SK-N-SH (cell line): Measurements from ENCODE around the gene CBFB. TPM values are rescaled to one million over a fixed set of nuclear protein-coding genes. Genes with fewer than 3 reads are reported as not detected.

Experiments
- CTCF ChIA-PET: fragments of 300-600, 350-600 bp; formaldehyde crosslinking; extraction: SDS; loops from one replicate; lab custom pipeline; 2021; lab: Yijun Ruan, JAX
- POLR2A ChIA-PET: fragments of 350-600 bp; sonication (Branson Sonifier 250); formaldehyde crosslinking; extraction: SDS; loops from one replicate; lab custom pipeline; 2020; ENCODE audit warnings: antibody characterized with exemption, inconsistent platforms; lab: Yijun Ruan, JAX
- DNase-seq: peaks from one replicate; pipeline ENCODE4 v3.0.0; 2012
- H2AFZ ChIP-seq: fragments of 200-600 bp; sonication (generic); 2 replicates; pipeline ENCODE4 v1.8.1; 2016; ENCODE audit warnings: antibody characterized with exemption, mild to moderate bottlenecking, low read depth
- H3F3A ChIP-seq: fragments of 200-600 bp; sonication (generic); replicated peaks from 2 replicates; pipeline ENCODE3; 2016; ENCODE audit warnings: antibody characterized with exemption, mild to moderate bottlenecking; ENCODE audit not compliant: insufficient read depth
- H3K27ac ChIP-seq, 2 experiments: fragments of 200-500 bp in 1 of 2; fragments of 200-600 bp in 1 of 2; sonication (Bioruptor generic) in 1 of 2; sonication (generic), shearing (Covaris generic) in 1 of 2; 2 replicates each; pipeline versions ENCODE4 v1.5.1 to v1.6.1; 2014 to 2016; ENCODE audit warnings: low read depth in 2 of 2, inconsistent platforms in 1 of 2, low read length in 1 of 2, mild to moderate bottlenecking in 1 of 2, mixed read lengths in 1 of 2
- H3K27me3 ChIP-seq: fragments of 200-600 bp; sonication (generic), shearing (Covaris generic); 2 replicates; pipeline ENCODE4 v1.6.1; 2016; ENCODE audit warnings: mixed run types; ENCODE audit not compliant: insufficient read depth
- H3K36me3 ChIP-seq, 2 experiments: fragments of 200-500 bp in 1 of 2; fragments of 200-600 bp in 1 of 2; sonication (Bioruptor generic) in 1 of 2; sonication (generic) in 1 of 2; replicated peaks in 1 of 2; 2 replicates each; pipeline versions ENCODE3 to v1.5.1; 2014 to 2016; ENCODE audit warnings: low read length in 1 of 2, mild to moderate bottlenecking in 1 of 2; ENCODE audit not compliant: insufficient read depth in 2 of 2, control insufficient read depth in 1 of 2
- H3K4me1 ChIP-seq, 2 experiments: fragments of 200-500 bp in 1 of 2; fragments of 200-600 bp in 1 of 2; sonication (Bioruptor generic) in 1 of 2; sonication (generic), shearing (Covaris generic) in 1 of 2; 2 replicates each; pipeline versions ENCODE4 v1.5.1 to v1.6.1; 2014 to 2016; ENCODE audit warnings: low read depth in 1 of 2, low read length in 1 of 2, mixed run types in 1 of 2; ENCODE audit not compliant: insufficient read depth in 2 of 2, control insufficient read depth in 1 of 2
- H3K4me2 ChIP-seq: fragments of 200-600 bp; sonication (generic), shearing (Covaris generic); 2 replicates; pipeline ENCODE4 v1.6.1; 2017; ENCODE audit warnings: mixed run types
- H3K4me3 ChIP-seq, 2 experiments: fragments of 200-500 bp in 1 of 2; fragments of 200-600 bp in 1 of 2; sonication (Bioruptor generic) in 1 of 2; sonication (generic), shearing (Covaris generic) in 1 of 2; 2 replicates each; pipeline versions ENCODE4 v1.5.1 to v1.8.1; 2014 to 2016; ENCODE audit warnings: low read depth in 2 of 2, inconsistent platforms in 1 of 2, low read length in 1 of 2, mild to moderate bottlenecking in 1 of 2, mixed read lengths in 1 of 2, moderate library complexity in 1 of 2
- H3K79me2 ChIP-seq: fragments of 200-600 bp; sonication (generic); 2 replicates; pipeline ENCODE4 v1.8.1; 2017; ENCODE audit warnings: mild to moderate bottlenecking; ENCODE audit not compliant: insufficient read depth
- H3K9ac ChIP-seq: fragments of 200-600 bp; sonication (generic); 2 replicates; pipeline ENCODE4 v1.6.1; 2017; ENCODE audit warnings: mixed run types
- H3K9me2 ChIP-seq: fragments of 200-600 bp; sonication (generic); 2 replicates; pipeline ENCODE4 v1.6.1; 2017; ENCODE audit warnings: mixed run types
- H3K9me3 ChIP-seq: fragments of 200-600 bp; sonication (generic); 2 replicates; pipeline ENCODE4 v1.6.1; 2017; ENCODE audit warnings: mixed run types, mild to moderate bottlenecking, moderate library complexity
- H4K20me1 ChIP-seq: fragments of 200-600 bp; sonication (generic); 2 replicates; pipeline ENCODE4 v1.6.1; 2017; ENCODE audit warnings: mild to moderate bottlenecking, mixed run types; ENCODE audit not compliant: insufficient read depth
- ELF1 ChIP-seq: IDR thresholded peaks from 2 replicates; pipeline ENCODE4 v1.4.0; 2012
- EP300 ChIP-seq, 2 experiments: IDR thresholded peaks; 2 replicates each; pipeline versions ENCODE4 v1.4.0 to v1.6.1; 2012; ENCODE audit warnings: borderline replicate concordance in 1 of 2, low read depth in 1 of 2, low read length in 1 of 2
- FOSL2 ChIP-seq: IDR thresholded peaks from 2 replicates; pipeline ENCODE4 v1.4.0; 2012; ENCODE audit warnings: low read depth, mild to moderate bottlenecking, moderate library complexity, borderline replicate concordance
- FOXM1 ChIP-seq: IDR thresholded peaks from 2 replicates; pipeline ENCODE4 v1.4.0; 2012; ENCODE audit warnings: low read depth, mild to moderate bottlenecking
- RAD21 ChIP-seq: IDR thresholded peaks from 2 replicates; pipeline ENCODE4 v1.6.1; 2012; ENCODE audit warnings: mild to moderate bottlenecking, low read length
- SIN3A ChIP-seq: IDR thresholded peaks from 2 replicates; pipeline ENCODE4 v1.6.1; 2012; ENCODE audit warnings: low read depth, mild to moderate bottlenecking, low read length, moderate library complexity, borderline replicate concordance
- SMC3 ChIP-seq: IDR thresholded peaks from 2 replicates; pipeline ENCODE4 v1.6.1; 2012; ENCODE audit warnings: low read depth, low read length, improper control_type of control experiment
- TAF1 ChIP-seq: IDR thresholded peaks from 2 replicates; pipeline ENCODE4 v1.6.1; 2012; ENCODE audit warnings: low read depth, mild to moderate bottlenecking, low read length, moderate library complexity, borderline replicate concordance
- TCF12 ChIP-seq: IDR thresholded peaks from 2 replicates; pipeline ENCODE4 v1.4.0; 2012
- YY1 ChIP-seq: IDR thresholded peaks from 2 replicates; pipeline ENCODE4 v1.4.0; 2012; ENCODE audit warnings: low read depth, mild to moderate bottlenecking
- WGBS: methylation state at CpG from one replicate; pipeline ENCODE4 v1.1.6; 2017; ENCODE audit warnings: low lambda C conversion rate; 5-methylcytosine and 5-hydroxymethylcytosine counted together
- polyA plus RNA-seq, 3 experiments: library from polyadenylated mRNA; depleted of rRNA; stranded (reverse); fragments of >200 nt; gene quantifications; 2 replicates each; pipeline ENCODE4 v1.2.3, GENCODE V29; 2012
- TF ChIP-seq, protein P1 (sequence below): fragments of 150-350 bp; IDR thresholded peaks from 2 replicates; pipeline ENCODE4 v1.6.1; 2016; ENCODE audit warnings: mild to moderate bottlenecking, low read depth, low read length
- TF ChIP-seq, protein P2 (sequence below): fragments of 150-350 bp; IDR thresholded peaks from 2 replicates; pipeline ENCODE4 v1.6.1; 2017; ENCODE audit warnings: antibody characterized with exemption, low read length, low read depth, borderline replicate concordance
- TF ChIP-seq, protein P3 (sequence below): fragments of 200-600 bp; sonication (generic); IDR thresholded peaks from 2 replicates; pipeline ENCODE4 v1.6.1; 2017; ENCODE audit warnings: antibody characterized with exemption, mild to moderate bottlenecking, moderate library complexity

Gene CBFB
- polyA plus RNA-seq, 1 of the 3 experiments (the other 2 are of a cell fraction): 40.1 TPM

DNA sequence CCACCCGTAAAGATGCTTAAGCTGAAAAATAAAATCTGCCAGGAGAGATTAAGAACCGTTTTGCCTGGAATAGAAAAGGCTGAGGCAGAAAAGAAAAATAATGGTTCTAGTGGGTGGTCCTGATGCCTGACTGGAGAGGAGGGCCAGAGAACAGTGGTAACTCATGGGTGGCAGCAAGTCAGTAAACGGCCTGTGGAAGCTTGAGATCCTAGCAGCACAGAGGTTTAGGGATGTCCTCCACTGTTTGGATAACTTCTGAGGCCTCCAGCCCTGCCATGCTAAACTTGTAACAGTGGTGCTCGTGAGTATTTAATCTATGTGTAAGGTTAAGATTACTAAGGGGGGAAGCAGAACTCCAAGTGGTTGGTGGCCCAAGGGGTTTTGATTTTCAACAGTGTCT lies 59.6 kb downstream of the CBFB start:
- H3K9me3 ChIP-seq: no peaks in the 10 kb centered on the region
- no peaks in the 10 kb centered on the region for H3K9me2 ChIP-seq
- peaks cover 0 to 37% of the 10 kb centered on the region in 2 experiments for H3K36me3 ChIP-seq
- TF ChIP-seq EP300 (IDR thresholded peaks at IDR 0.05; ENCODE audit: borderline replicate concordance in 1 of 2, low read depth in 1 of 2, low read length in 1 of 2): no peak
- no peak for TF ChIP-seq ELF1
- TF ChIP-seq TCF12: no peak
- TF ChIP-seq RAD21: no peak
- TF ChIP-seq, protein P1, sequence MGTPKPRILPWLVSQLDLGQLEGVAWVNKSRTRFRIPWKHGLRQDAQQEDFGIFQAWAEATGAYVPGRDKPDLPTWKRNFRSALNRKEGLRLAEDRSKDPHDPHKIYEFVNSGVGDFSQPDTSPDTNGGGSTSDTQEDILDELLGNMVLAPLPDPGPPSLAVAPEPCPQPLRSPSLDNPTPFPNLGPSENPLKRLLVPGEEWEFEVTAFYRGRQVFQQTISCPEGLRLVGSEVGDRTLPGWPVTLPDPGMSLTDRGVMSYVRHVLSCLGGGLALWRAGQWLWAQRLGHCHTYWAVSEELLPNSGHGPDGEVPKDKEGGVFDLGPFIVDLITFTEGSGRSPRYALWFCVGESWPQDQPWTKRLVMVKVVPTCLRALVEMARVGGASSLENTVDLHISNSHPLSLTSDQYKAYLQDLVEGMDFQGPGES: no peak
- no peak for TF ChIP-seq SIN3A
- no peak for TF ChIP-seq SMC3
- TF ChIP-seq FOXM1: no peak
- H3K4me2 ChIP-seq: no peak overlapping the region
- peaks cover 85% of the 10 kb centered on the region for H3K79me2 ChIP-seq
- H3K4me3 ChIP-seq: no peak overlapping the region
- H3K9ac ChIP-seq: no peak overlapping the region
- peaks cover 19 to 34% of the 10 kb centered on the region in 2 experiments for H3K4me1 ChIP-seq
- 75% methylated on average over 4 of the region's 4 CpGs for WGBS
- DNase-seq: no peak
- peak overlapping the region; percentile 58 to 70; a peak in 3 of 4 replicates for H3K27ac ChIP-seq
- H3K27me3 ChIP-seq: no peaks in the 10 kb centered on the region
- CTCF ChIA-PET: interaction anchor here (2.0 to 2.5 kb wide), 2 partner anchors 11 to 13 kb away, joined by 7 to 14 read pairs; no protein-coding TSS in a partner anchor
- POLR2A ChIA-PET: no interaction called here
- H4K20me1 ChIP-seq: peaks cover 10% of the 10 kb centered on the region; the same call in 1 of the 2 replicates
- no peak overlapping the region for H2AFZ ChIP-seq
- peaks cover 32% of the 10 kb centered on the region for H3F3A ChIP-seq

DNA sequence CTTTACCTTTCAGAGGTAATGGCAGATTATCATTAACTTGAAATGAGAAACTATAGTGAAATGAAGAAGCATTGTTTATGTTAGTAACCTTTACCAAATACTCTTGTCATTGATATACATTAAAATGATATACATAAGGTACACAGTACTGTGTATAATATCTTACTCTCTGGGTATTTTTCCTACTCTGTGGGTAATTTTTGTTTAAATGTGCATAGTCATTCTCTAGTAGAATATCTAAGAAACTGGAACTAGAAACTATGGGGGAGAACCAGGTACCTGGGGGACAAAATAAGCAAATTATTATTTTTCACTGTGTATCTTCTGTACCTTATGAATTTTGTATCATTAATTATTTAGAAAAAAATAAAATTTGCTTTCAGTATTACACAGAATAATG lies 60.2 kb downstream of the CBFB start:
- Histone ChIP-seq H3K9me3 (no peaks in the 10 kb centered on the region), H3K36me3 (peaks cover 0 to 35% of the 10 kb centered on the region in 2 experiments), H3K27ac (peak overlapping the region in 1 of 2 experiments; percentile 70; a peak in 2 of 4 replicates), H3K27me3 (no peaks in the 10 kb centered on the region), H3K4me1 (peaks cover 19 to 34% of the 10 kb centered on the region in 2 experiments), H4K20me1 (peaks cover 10% of the 10 kb centered on the region; the same call in 1 of the 2 replicates), H3F3A (peaks cover 32% of the 10 kb centered on the region), H3K4me3 (no peak overlapping the region), H3K4me2 (no peak overlapping the region), H3K9ac (no peak overlapping the region), H3K79me2 (peaks cover 85% of the 10 kb centered on the region), H3K9me2 (no peaks in the 10 kb centered on the region), H2AFZ (no peak overlapping the region)
- TF ChIP-seq TAF1: no peak
- no peak for TF ChIP-seq YY1
- CTCF ChIA-PET: interaction anchor here (2.5 kb wide), 1 partner anchor 12 kb away, joined by 14 read pairs; no protein-coding TSS in a partner anchor
- POLR2A ChIA-PET: no interaction called here
- no peak for DNase-seq

DNA sequence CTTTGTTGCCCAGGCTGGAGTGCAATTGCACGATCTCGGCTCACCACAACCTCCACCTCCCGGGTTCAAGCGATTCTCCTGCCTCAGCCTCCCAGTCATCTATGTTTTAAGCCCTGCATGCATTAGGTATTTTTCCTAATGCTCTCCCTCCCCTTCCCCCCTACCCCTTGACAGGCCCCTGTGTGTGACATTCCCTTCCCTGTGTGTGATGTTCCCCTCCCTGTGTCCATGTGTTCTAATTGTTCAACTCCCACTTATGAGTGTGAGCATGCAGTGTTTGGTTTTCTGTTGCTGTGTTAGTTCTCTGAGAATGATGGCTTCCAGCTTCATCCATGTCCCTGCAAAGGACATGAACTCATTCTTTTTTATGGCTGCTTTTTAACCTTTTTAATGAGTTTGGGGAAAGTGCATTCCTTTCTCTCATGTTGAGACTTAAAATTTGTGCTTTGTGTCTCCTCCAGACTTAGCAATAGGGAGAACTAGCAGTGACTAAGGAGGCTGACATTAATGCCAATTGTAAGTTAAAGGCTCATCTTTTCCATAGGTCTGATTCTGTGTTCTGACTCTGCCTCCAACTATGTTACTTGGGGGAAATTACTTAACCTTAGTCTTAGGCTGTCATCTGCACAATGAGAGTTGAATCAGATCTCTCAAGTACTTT lies 63.1 kb downstream of the CBFB start:
- Histone ChIP-seq H3K36me3 (peaks cover 0 to 34% of the 10 kb centered on the region in 2 experiments), H3K9me3 (no peaks in the 10 kb centered on the region), H2AFZ (no peak overlapping the region), H3K27me3 (no peaks in the 10 kb centered on the region), H3K79me2 (peaks cover 84% of the 10 kb centered on the region), H4K20me1 (peaks cover 10% of the 10 kb centered on the region; the same call in 1 of the 2 replicates), H3K4me3 (no peak overlapping the region), H3F3A (peaks cover 32% of the 10 kb centered on the region), H3K4me1 (peaks cover 19 to 34% of the 10 kb centered on the region in 2 experiments), H3K9me2 (no peaks in the 10 kb centered on the region), H3K9ac (no peak overlapping the region; the same call in 1 of the 2 replicates), H3K4me2 (peak overlapping the region; percentile 15; the same call in 1 of the 2 replicates), H3K27ac (peak overlapping the region in 1 of 2 experiments; percentile 70; a peak in 2 of 4 replicates)
- TF ChIP-seq FOXM1 (no peak), FOSL2 (peak; percentile 35; the same call in 1 of the 2 replicates)
- TF ChIP-seq, protein P2, sequence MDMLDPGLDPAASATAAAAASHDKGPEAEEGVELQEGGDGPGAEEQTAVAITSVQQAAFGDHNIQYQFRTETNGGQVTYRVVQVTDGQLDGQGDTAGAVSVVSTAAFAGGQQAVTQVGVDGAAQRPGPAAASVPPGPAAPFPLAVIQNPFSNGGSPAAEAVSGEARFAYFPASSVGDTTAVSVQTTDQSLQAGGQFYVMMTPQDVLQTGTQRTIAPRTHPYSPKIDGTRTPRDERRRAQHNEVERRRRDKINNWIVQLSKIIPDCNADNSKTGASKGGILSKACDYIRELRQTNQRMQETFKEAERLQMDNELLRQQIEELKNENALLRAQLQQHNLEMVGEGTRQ: no peak
- TF ChIP-seq, protein P3, sequence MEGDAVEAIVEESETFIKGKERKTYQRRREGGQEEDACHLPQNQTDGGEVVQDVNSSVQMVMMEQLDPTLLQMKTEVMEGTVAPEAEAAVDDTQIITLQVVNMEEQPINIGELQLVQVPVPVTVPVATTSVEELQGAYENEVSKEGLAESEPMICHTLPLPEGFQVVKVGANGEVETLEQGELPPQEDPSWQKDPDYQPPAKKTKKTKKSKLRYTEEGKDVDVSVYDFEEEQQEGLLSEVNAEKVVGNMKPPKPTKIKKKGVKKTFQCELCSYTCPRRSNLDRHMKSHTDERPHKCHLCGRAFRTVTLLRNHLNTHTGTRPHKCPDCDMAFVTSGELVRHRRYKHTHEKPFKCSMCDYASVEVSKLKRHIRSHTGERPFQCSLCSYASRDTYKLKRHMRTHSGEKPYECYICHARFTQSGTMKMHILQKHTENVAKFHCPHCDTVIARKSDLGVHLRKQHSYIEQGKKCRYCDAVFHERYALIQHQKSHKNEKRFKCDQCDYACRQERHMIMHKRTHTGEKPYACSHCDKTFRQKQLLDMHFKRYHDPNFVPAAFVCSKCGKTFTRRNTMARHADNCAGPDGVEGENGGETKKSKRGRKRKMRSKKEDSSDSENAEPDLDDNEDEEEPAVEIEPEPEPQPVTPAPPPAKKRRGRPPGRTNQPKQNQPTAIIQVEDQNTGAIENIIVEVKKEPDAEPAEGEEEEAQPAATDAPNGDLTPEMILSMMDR: no peak
- TF ChIP-seq, protein P1: no peak
- ChIA-PET CTCF (interaction anchor here (1.6 kb wide), 1 partner anchor 138 kb away, joined by 3 read pairs; no protein-coding TSS in a partner anchor), POLR2A (no interaction called here)
- WGBS: 89% methylated on average over 4 of the region's 4 CpGs
- no peak for DNase-seq
